ENCODE results near the gene DISC1.

GRCh38 chr1:231918239-231919015, 291.8 kb downstream of the DISC1 start:
- TF ChIP-seq CTCF (IDR thresholded peaks at IDR 0.05) (no peak), POLR2A (IDR thresholded peaks at IDR 0.05) (no peak)
